ENCODE data around the gene CLDN6. TPM values are rescaled to one million over a fixed set of nuclear protein-coding genes. Genes with fewer than 3 reads are reported as not detected.

CLDN6 gene
- polyA plus RNA-seq, 4 donors: 0.04 to 24.4 TPM; not detected in 2

DNA sequence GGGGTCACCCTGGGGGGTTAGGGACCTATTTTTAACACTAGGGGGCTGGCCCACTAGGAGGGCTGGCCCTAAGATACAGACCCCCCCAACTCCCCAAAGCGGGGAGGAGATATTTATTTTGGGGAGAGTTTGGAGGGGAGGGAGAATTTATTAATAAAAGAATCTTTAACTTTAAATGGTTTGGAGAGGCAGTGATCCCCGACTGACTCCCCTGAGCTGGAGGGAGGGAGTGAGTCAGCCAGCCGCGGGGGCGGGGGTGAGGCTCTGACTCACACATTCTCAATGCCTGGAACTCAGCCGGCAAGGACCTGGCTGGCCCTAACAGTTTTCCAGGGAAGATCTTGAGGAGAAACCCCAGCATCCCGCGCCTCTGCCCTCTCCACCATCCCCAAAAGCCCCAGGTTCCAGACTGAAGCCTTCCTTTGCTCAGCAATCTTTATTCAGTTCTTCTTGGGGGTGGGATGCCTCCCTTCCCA is 4.3 kb upstream of the CLDN6 start:
- peaks cover 2 to 52% (median 17%) of the 10 kb centered on the region in 3 donors for H3K4me1 ChIP-seq (ENCODE audit: control insufficient read depth in 3 of 3, insufficient read depth in 2 of 3, low read depth in 1 of 3, low read length in 2 of 3)
- H3K27me3 ChIP-seq (ENCODE audit: control insufficient read depth in 3 of 3, insufficient read depth in 3 of 3, low read length in 3 of 3): peaks cover 0 to 10% (median 0%) of the 10 kb centered on the region in 3 donors
- peaks cover 0 to 42% (median 5%) of the 10 kb centered on the region in 3 donors for H3K36me3 ChIP-seq (ENCODE audit: control insufficient read depth in 3 of 3, insufficient read depth in 2 of 3, low read depth in 1 of 3, low read length in 3 of 3)
- DNase-seq: peak; percentile 90
- no peak for FAIRE-seq
- WGBS, 3 donors: 3 to 14% (median 12%) methylated on average over 7 to 8 of the region's 8 CpGs
- no peaks in the 10 kb centered on the region for H3K9me3 ChIP-seq (ENCODE audit: control insufficient read depth in 2 of 2, insufficient read depth in 1 of 2, low read depth in 1 of 2, low read length in 1 of 2)
- H3K27ac ChIP-seq (ENCODE audit: low read depth in 1 of 3, low read length in 2 of 3): peak overlapping the region; percentile 97 to 99 (median 99)
- peak overlapping the region in 2 of 3 donors; percentile 82 to 97 for H3K4me3 ChIP-seq (ENCODE audit: low read depth in 1 of 3, low read length in 3 of 3)

DNA sequence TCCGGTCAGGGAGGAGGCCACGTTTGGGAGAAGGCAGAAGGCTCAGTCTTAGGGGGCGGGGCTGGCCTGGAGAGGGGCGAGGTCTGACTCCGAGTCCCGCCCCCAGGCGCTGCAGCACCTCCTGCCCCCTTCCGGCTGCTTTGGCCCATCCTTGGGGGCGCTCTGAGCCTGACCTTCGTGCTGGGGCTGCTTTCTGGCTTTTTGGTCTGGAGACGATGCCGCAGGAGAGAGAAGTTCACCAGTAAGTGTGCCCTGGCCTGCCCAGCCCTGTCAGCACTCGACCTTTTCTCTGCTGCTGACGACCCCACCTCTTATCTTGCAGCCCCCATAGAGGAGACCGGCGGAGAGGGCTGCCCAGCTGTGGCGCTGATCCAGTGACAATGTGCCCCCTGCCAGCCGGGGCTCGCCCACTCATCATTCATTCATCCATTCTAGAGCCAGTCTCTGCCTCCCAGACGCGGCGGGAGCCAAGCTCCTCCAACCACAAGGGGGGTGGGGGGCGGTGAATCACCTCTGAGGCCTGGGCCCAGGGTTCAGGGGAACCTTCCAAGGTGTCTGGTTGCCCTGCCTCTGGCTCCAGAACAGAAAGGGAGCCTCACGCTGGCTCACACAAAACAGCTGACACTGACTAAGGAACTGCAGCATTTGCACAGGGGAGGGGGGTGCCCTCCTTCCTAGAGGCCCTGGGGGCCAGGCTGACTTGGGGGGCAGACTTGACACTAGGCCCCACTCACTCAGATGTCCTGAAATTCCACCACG is 3.6 kb upstream of the CLDN6 start:
- H3K4me3 ChIP-seq (ENCODE audit: low read depth in 1 of 3, low read length in 3 of 3): peak overlapping the region; percentile 45 to 97 (median 82)
- DNase-seq (peak; percentile 84 to 91), FAIRE-seq (no peak)
- WGBS, 3 donors: 12 to 20% (median 14%) methylated on average over 19 to 25 of the region's 25 CpGs
- H3K27me3 ChIP-seq (ENCODE audit: control insufficient read depth in 3 of 3, insufficient read depth in 3 of 3, low read length in 3 of 3): peaks cover 0 to 10% (median 0%) of the 10 kb centered on the region in 3 donors
- H3K27ac ChIP-seq (ENCODE audit: low read depth in 1 of 3, low read length in 2 of 3): peak overlapping the region; percentile 97 to 99 (median 99)
- no peaks in the 10 kb centered on the region for H3K9me3 ChIP-seq (ENCODE audit: control insufficient read depth in 2 of 2, insufficient read depth in 1 of 2, low read depth in 1 of 2, low read length in 1 of 2)
- H3K36me3 ChIP-seq (ENCODE audit: control insufficient read depth in 3 of 3, insufficient read depth in 2 of 3, low read depth in 1 of 3, low read length in 3 of 3): peaks cover 0 to 36% (median under 1%) of the 10 kb centered on the region in 3 donors
- H3K4me1 ChIP-seq (ENCODE audit: control insufficient read depth in 3 of 3, insufficient read depth in 2 of 3, low read depth in 1 of 3, low read length in 2 of 3): peaks cover 2 to 51% (median 17%) of the 10 kb centered on the region in 3 donors

DNA sequence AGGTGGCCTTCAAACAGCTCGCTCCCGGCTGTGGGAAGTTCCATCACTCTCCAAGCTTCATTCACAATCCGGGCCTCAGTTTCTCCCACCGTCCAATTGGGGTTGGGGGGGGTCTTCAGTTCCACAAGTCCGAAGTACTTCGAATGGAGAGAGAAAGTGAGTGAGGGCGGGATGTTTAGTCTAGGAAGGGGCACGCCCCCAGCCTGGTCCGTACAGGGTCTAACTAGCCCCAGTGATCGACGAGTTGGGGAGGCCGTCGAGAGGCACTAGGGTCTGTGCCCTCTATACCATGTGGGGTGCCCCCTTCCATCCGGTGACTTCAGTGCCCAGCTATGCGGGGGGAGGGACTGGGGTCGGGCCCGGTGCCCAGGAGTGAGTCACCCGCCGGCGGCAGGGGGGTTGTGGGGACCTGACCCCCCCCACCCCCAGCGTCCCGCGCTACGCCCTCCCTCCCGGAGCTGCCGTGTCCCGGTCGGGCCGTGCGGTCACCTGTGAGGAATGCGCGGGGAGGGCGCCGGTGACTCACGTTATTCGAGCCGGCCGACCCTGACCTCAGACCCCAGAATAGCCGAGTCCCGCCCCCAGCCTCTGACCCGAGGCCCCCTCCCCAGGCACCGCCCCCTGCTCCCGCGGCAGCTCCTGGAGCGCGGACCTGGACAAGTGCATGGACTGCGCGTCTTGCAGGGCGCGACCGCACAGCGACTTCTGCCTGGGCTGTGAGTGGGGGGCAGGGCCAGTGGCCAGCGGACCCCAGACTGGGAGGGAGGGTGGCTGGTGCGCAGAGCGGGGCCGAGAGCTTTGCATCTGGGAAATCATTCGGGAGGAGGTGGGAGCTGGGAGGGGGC is 2.8 kb upstream of the CLDN6 start:
- Histone ChIP-seq H3K27ac (ENCODE audit: low read depth in 1 of 3, low read length in 2 of 3) (peak overlapping the region; percentile 97 to 99 (median 99)), H3K4me1 (ENCODE audit: control insufficient read depth in 3 of 3, insufficient read depth in 2 of 3, low read depth in 1 of 3, low read length in 2 of 3) (peaks cover 2 to 51% (median 17%) of the 10 kb centered on the region in 3 donors), H3K4me3 (ENCODE audit: low read depth in 1 of 3, low read length in 3 of 3) (peak overlapping the region; percentile 45 to 97 (median 82)), H3K36me3 (ENCODE audit: control insufficient read depth in 3 of 3, insufficient read depth in 2 of 3, low read depth in 1 of 3, low read length in 3 of 3) (peaks cover 0 to 29% (median 0%) of the 10 kb centered on the region in 3 donors), H3K9me3 (ENCODE audit: control insufficient read depth in 2 of 2, insufficient read depth in 1 of 2, low read depth in 1 of 2, low read length in 1 of 2) (no peaks in the 10 kb centered on the region), H3K27me3 (ENCODE audit: control insufficient read depth in 3 of 3, insufficient read depth in 3 of 3, low read length in 3 of 3) (peaks cover 0 to 10% (median 0%) of the 10 kb centered on the region in 3 donors)
- FAIRE-seq (no peak), DNase-seq (peak; percentile 79 to 88)
- 0 to 1% (median 1%) methylated on average over 37 to 57 of the region's 57 CpGs for WGBS, 3 donors

DNA sequence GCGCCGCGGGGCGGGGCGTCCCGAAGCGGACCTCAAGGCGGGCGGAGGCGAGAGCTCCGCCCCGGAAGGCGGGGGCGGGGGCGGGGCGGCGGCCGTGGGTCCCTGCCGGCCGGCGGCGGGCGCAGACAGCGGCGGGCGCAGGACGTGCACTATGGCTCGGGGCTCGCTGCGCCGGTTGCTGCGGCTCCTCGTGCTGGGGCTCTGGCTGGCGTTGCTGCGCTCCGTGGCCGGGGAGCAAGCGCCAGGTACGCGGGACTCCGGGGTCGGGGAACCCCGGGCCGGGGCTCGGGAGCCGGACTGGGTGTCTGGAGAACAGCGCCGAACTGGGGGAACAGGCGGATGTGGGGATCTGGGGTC is 2.2 kb upstream of the CLDN6 start, which contains the start of gene TNFRSF12A:
Gene TNFRSF12A, plus strand, starts transcription at position 122 of the 357 bp plus-strand sequence. Its CDS starts 30 bp downstream, at position 152.
- Histone ChIP-seq H3K4me3 (ENCODE audit: low read depth in 1 of 3, low read length in 3 of 3) (peak within 1 kb of the TSS; percentile 45 to 97 (median 82)), H3K27me3 (ENCODE audit: control insufficient read depth in 3 of 3, insufficient read depth in 3 of 3, low read length in 3 of 3) (peaks cover 0 to 10% (median 0%) of the 10 kb centered on the region in 3 donors), H3K4me1 (ENCODE audit: control insufficient read depth in 3 of 3, insufficient read depth in 2 of 3, low read depth in 1 of 3, low read length in 2 of 3) (peaks cover 2 to 48% (median 17%) of the 10 kb centered on the region in 3 donors), H3K9me3 (ENCODE audit: control insufficient read depth in 2 of 2, insufficient read depth in 1 of 2, low read depth in 1 of 2, low read length in 1 of 2) (no peaks in the 10 kb centered on the region), H3K36me3 (ENCODE audit: control insufficient read depth in 3 of 3, insufficient read depth in 2 of 3, low read depth in 1 of 3, low read length in 3 of 3) (peaks cover 0 to 26% (median 0%) of the 10 kb centered on the region in 3 donors), H3K27ac (ENCODE audit: low read depth in 1 of 3, low read length in 2 of 3) (peak within 1 kb of the TSS; percentile 97 to 99 (median 99))
- 1% methylated on average over 25 to 49 of the region's 49 CpGs for WGBS, 3 donors
- FAIRE-seq (no peak), DNase-seq (peak; percentile 83 to 94)

DNA sequence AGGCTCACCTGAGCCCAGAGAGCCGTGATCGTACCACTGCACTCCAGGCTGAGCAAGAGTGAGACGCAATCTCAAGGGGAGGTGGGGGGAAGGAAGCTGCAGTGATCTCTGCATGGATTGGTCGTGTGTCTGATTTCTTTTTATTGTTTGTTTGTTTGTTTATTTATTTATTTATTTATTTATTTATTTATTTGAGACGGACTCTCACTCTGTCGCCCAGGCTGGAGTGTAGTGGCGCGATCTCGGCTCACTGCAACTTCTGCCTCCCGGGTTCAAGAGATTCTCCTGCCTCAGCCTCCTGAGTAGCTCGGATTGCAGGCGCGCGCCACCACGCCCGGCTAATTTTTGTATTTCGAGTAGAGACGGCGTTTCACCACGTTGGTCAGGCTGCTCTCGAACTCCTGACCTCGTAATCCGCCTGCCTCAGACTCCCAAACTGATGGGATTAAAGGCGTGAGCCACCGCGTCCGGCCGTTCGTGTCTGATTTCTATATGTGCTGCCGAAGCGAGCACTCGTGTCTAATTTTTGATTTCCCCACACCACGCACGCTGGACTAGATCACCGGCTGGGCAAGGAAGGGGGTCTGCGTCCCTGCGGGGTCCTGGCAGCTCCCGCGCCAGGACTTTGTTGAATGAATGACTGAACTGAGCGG is 1.7 kb upstream of the CLDN6 start:
- peaks cover 0 to 25% (median 0%) of the 10 kb centered on the region in 3 donors for H3K36me3 ChIP-seq (ENCODE audit: control insufficient read depth in 3 of 3, insufficient read depth in 2 of 3, low read depth in 1 of 3, low read length in 3 of 3)
- no peak for DNase-seq
- WGBS, 3 donors: 21 to 29% (median 24%) methylated on average over 40 of the region's 40 CpGs
- no peaks in the 10 kb centered on the region for H3K9me3 ChIP-seq (ENCODE audit: control insufficient read depth in 2 of 2, insufficient read depth in 1 of 2, low read depth in 1 of 2, low read length in 1 of 2)
- no peak for FAIRE-seq
- H3K4me1 ChIP-seq (ENCODE audit: control insufficient read depth in 3 of 3, insufficient read depth in 2 of 3, low read depth in 1 of 3, low read length in 2 of 3): peaks cover 2 to 46% (median 17%) of the 10 kb centered on the region in 3 donors
- peaks cover 0 to 10% (median 0%) of the 10 kb centered on the region in 3 donors for H3K27me3 ChIP-seq (ENCODE audit: control insufficient read depth in 3 of 3, insufficient read depth in 3 of 3, low read length in 3 of 3)
- peak overlapping the region; percentile 34 to 97 (median 82) for H3K4me3 ChIP-seq (ENCODE audit: low read depth in 1 of 3, low read length in 3 of 3)
- H3K27ac ChIP-seq (ENCODE audit: low read depth in 1 of 3, low read length in 2 of 3): peak overlapping the region in 2 of 3 donors; percentile 50 to 51

DNA sequence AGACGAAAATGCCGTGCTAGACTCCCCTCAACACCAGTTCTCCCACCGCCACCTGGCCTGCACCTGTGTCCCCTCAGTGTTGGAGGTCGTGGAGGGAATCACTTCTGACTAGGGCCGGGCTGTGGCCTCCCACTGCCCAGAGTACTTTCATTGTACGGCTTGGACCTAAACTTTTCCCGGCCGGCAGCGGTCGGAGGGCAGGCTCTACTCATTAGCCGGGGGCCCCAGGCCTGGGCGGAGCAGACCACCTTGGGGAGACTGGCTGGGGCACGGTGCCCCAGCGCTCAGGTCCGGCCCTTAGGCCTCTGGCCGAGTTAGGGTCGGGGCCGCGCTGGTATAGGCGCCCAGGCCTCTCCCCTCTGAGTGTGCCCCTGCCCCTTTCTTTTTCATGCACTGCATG is 639 bp downstream of the CLDN6 start:
- H3K9me3 ChIP-seq (ENCODE audit: control insufficient read depth in 2 of 2, insufficient read depth in 1 of 2, low read depth in 1 of 2, low read length in 1 of 2): no peaks in the 10 kb centered on the region
- H3K27me3 ChIP-seq (ENCODE audit: control insufficient read depth in 3 of 3, insufficient read depth in 3 of 3, low read length in 3 of 3): peaks cover 0 to 20% (median 6%) of the 10 kb centered on the region in 3 donors
- FAIRE-seq (no peak), DNase-seq (peak in 1 of 2 donors; percentile 42)
- H3K4me3 ChIP-seq (ENCODE audit: low read depth in 1 of 3, low read length in 3 of 3): peak overlapping the region in 1 of 3 donors; percentile 52
- peaks cover 0 to 19% (median 0%) of the 10 kb centered on the region in 3 donors for H3K36me3 ChIP-seq (ENCODE audit: control insufficient read depth in 3 of 3, insufficient read depth in 2 of 3, low read depth in 1 of 3, low read length in 3 of 3)
- peaks cover 0 to 55% (median 8%) of the 10 kb centered on the region in 3 donors for H3K4me1 ChIP-seq (ENCODE audit: control insufficient read depth in 3 of 3, insufficient read depth in 2 of 3, low read depth in 1 of 3, low read length in 2 of 3)
- H3K27ac ChIP-seq (ENCODE audit: low read depth in 1 of 3, low read length in 2 of 3): peak overlapping the region in 1 of 3 donors; percentile 77
- whole genome bisulfite sequencing, 3 donors: 72 to 90% (median 83%) methylated on average over 20 of the region's 20 CpGs

DNA sequence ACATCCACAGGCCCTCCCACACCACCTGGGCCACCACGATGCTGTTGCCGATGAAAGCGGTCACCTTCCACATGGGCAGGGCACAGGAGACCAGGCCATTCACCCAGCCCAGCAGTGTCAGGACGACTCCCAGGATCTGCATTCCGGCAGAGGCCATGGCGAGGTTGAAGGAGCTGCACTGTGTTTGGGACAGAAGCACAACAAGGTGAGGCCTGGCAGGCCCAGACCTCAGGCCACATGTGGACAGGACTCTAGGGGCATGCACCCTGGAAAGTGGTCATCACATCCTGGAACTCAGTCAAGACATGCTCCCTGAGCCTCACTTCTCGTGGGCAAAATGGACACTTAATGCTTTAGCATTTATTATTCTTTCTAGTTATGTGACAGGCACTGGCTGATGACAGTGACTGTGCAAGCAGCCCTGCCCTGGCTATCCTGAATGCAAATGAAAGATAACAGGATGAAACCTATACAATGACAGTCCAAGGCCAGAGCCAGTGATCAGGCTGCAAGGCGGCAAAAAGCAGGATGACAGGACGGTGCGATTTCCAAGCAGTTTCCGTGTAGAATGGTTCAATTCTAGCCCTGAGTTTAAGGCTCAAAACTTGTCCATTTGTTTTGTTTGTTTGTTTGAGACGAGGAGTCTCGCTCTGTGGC is 2.0 kb downstream of the CLDN6 start:
- peaks cover 0 to 50% (median 0%) of the 10 kb centered on the region in 3 donors for H3K4me1 ChIP-seq (ENCODE audit: control insufficient read depth in 3 of 3, insufficient read depth in 2 of 3, low read depth in 1 of 3, low read length in 2 of 3)
- H3K27ac ChIP-seq (ENCODE audit: low read depth in 1 of 3, low read length in 2 of 3): no peak overlapping the region
- FAIRE-seq: no peak
- no peak overlapping the region for H3K4me3 ChIP-seq (ENCODE audit: low read depth in 1 of 3, low read length in 3 of 3)
- H3K9me3 ChIP-seq (ENCODE audit: control insufficient read depth in 2 of 2, insufficient read depth in 1 of 2, low read depth in 1 of 2, low read length in 1 of 2): no peaks in the 10 kb centered on the region
- H3K27me3 ChIP-seq (ENCODE audit: control insufficient read depth in 3 of 3, insufficient read depth in 3 of 3, low read length in 3 of 3): peaks cover 0 to 26% (median 6%) of the 10 kb centered on the region in 3 donors
- H3K36me3 ChIP-seq (ENCODE audit: control insufficient read depth in 3 of 3, insufficient read depth in 2 of 3, low read depth in 1 of 3, low read length in 3 of 3): peaks cover 0 to 10% (median 0%) of the 10 kb centered on the region in 3 donors
- no peak for DNase-seq
- 81 to 86% (median 84%) methylated on average over 13 of the region's 13 CpGs for WGBS, 3 donors
